GM19328 (cell line): ENCODE data around the gene YOD1.

ENCODE experiments used
- ATAC-seq: cut with Tn5 transposase; IDR thresholded peaks from one replicate; pipeline ENCODE4 v1.9.1; 2021; ENCODE audit warnings: mild to moderate bottlenecking, moderate library complexity; ENCODE audit not compliant: unreplicated experiment

Gene YOD1

GRCh38 chr1:207028884-207029650 is 21.9 kb downstream of the YOD1 start:
- ATAC-seq = no peak

- ATAC-seq = no peak
These were observed 23.1 kb downstream of the YOD1 start for GRCh38 chr1:207027921-207028320.

GRCh38 chr1:207027206-207027777 is 23.7 kb downstream of the YOD1 start:
- ATAC-seq = no peak

- no peak for ATAC-seq
These were observed 24.9 kb downstream of the YOD1 start for GRCh38 chr1:207026104-207026534.

GRCh38 chr1:207025146-207025880 is 25.7 kb downstream of the YOD1 start:
- no peak for ATAC-seq

- ATAC-seq = no peak
These were observed 26.5 kb downstream of the YOD1 start for GRCh38 chr1:207024202-207025145.

- no peak for ATAC-seq
These were observed 27.9 kb downstream of the YOD1 start for GRCh38 chr1:207022996-207023679.

GRCh38 chr1:207021876-207022596 is 29.0 kb downstream of the YOD1 start:
- ATAC-seq = no peak

GRCh38 chr1:207021139-207021861 is 29.7 kb downstream of the YOD1 start:
- ATAC-seq = no peak

GRCh38 chr1:207020709-207021107 is 30.3 kb downstream of the YOD1 start:
- no peak for ATAC-seq

GRCh38 chr1:207020065-207020708 is 30.8 kb downstream of the YOD1 start:
- ATAC-seq = no peak

GRCh38 chr1:207019661-207020060 is 31.3 kb downstream of the YOD1 start:
- no peak for ATAC-seq

- no peak for ATAC-seq
These were observed 31.8 kb downstream of the YOD1 start for GRCh38 chr1:207019161-207019560.

GRCh38 chr1:207018707-207019106 is 32.3 kb downstream of the YOD1 start:
- ATAC-seq = no peak

- no peak for ATAC-seq
These were observed 33.1 kb downstream of the YOD1 start for GRCh38 chr1:207017615-207018559.

GRCh38 chr1:207015791-207016190 is 35.2 kb downstream of the YOD1 start:
- no peak for ATAC-seq

- ATAC-seq = no peak
These were observed 36.3 kb downstream of the YOD1 start for GRCh38 chr1:207014728-207015127.
